K562 (cell line): ENCODE results near the gene C11orf58. TPM values are rescaled to one million over a fixed set of nuclear protein-coding genes. Genes with fewer than 3 reads are reported as not detected.

Source experiments
- ATAC-seq: fragments of 200-7000 bp; cut with Tn5 transposase; 3 replicates; pipeline ENCODE4 v1.9.1; 2020; ENCODE audit warnings: moderate library complexity
- BruUV-seq: library from RNA; stranded (reverse); fragments of 400-500 nt; replicated peaks from 2 replicates; lab custom pipeline; 2021; lab: Mats Ljungman, UMichigan
- CTCF ChIA-PET: fragments of 300-600 bp; formaldehyde crosslinking; extraction: SDS; loops from one replicate; lab custom pipeline; 2021; ENCODE audit warnings: low intra/inter-chr PET ratio; lab: Yijun Ruan, JAX
- POLR2A ChIA-PET: fragments of 300-600, 350-650 bp; sonication (Branson Sonifier 250); formaldehyde crosslinking; extraction: SDS; loops from one replicate; lab custom pipeline; 2021; ENCODE audit warnings: antibody characterized with exemption, inconsistent platforms; lab: Yijun Ruan, JAX
- DNase-seq, 4 experiments: peaks; one replicate each; pipeline versions ENCODE4 v3.0.0 to v3.0.0-alpha.2; 2011 to 2018; ENCODE audit warnings: low spot score in 3 of 4, mixed read lengths in 3 of 4; ENCODE audit errors: extremely low read depth in 1 of 4
- FAIRE-seq: peaks from 2 replicates; lab custom pipeline; 2011; peaks lifted over from hg19 to GRCh38; lab: Jason Lieb, UNC
- H2AFZ ChIP-seq: 2 replicates; pipeline ENCODE4 v1.6.0; 2011; ENCODE audit warnings: low read depth, low read length, control low read depth, inconsistent platforms
- H3K27ac ChIP-seq: fragments of 200-600 bp; 3 replicates; pipeline ENCODE4 v1.8.0; 2011; ENCODE audit warnings: low read depth, mild to moderate bottlenecking, control low read depth, inconsistent platforms, low read length, moderate library complexity, mixed read lengths; ENCODE audit errors: extremely low read depth
- H3K27me3 ChIP-seq, 2 experiments: fragments of 300-600 bp in 1 of 2; 2 replicates in 1 of 2; 3 replicates in 1 of 2; pipeline versions ENCODE4 v1.6.0 to v1.8.0; 2011; ENCODE audit warnings: inconsistent platforms in 2 of 2, low read length in 2 of 2, mild to moderate bottlenecking in 1 of 2, mixed read lengths in 1 of 2, moderate library complexity in 1 of 2; ENCODE audit not compliant: control insufficient read depth in 2 of 2, insufficient read depth in 2 of 2
- H3K36me3 ChIP-seq: fragments of 300-600 bp; 3 replicates; pipeline ENCODE4 v1.8.0; 2011; ENCODE audit warnings: mild to moderate bottlenecking, low read length, inconsistent platforms; ENCODE audit not compliant: control insufficient read depth, insufficient read depth
- H3K4me1 ChIP-seq, 2 experiments: fragments of 200-600 bp in 1 of 2; replicated peaks in 1 of 2; 2 replicates in 1 of 2; 3 replicates in 1 of 2; pipeline versions ENCODE4 v1.5.1 to v1.8.0; 2011; ENCODE audit warnings: inconsistent platforms in 2 of 2, low read length in 2 of 2, mild to moderate bottlenecking in 1 of 2, mixed read lengths in 1 of 2, moderate library complexity in 1 of 2; ENCODE audit not compliant: control insufficient read depth in 2 of 2, insufficient read depth in 2 of 2
- H3K4me2 ChIP-seq: 2 replicates; pipeline ENCODE4 v1.6.1; 2011; ENCODE audit warnings: low read length, control low read depth, inconsistent platforms, mixed read lengths; ENCODE audit not compliant: insufficient read depth
- H3K4me3 ChIP-seq: fragments of 200-600 bp; sonication (generic), shearing (Covaris generic); 2 replicates; pipeline ENCODE4 v1.5.1; 2016; ENCODE audit warnings: control low read depth, inconsistent platforms
- H3K79me2 ChIP-seq: fragments of 200-600 bp; 3 replicates; pipeline ENCODE4 v1.8.0; 2011; ENCODE audit warnings: low read length, inconsistent platforms; ENCODE audit not compliant: control insufficient read depth, insufficient read depth
- H3K9ac ChIP-seq, 2 experiments: 2 replicates each; pipeline versions ENCODE4 v1.6.0 to v1.6.1; 2011; ENCODE audit warnings: low read depth in 2 of 2, low read length in 2 of 2, control low read depth in 1 of 2, inconsistent platforms in 1 of 2, mild to moderate bottlenecking in 1 of 2, mixed read lengths in 1 of 2; ENCODE audit not compliant: insufficient read depth in 1 of 2
- H3K9me1 ChIP-seq: one replicate; pipeline ENCODE4 v1.6.0; 2011; ENCODE audit warnings: inconsistent platforms, mild to moderate bottlenecking, low read length, moderate library complexity; ENCODE audit not compliant: control insufficient read depth, insufficient read depth
- H3K9me3 ChIP-seq: replicated peaks from 2 replicates; pipeline ENCODE4 v1.5.1; 2011; ENCODE audit warnings: low read depth, low read length, inconsistent platforms; ENCODE audit not compliant: control insufficient read depth, insufficient read depth
- H4K20me1 ChIP-seq: replicated peaks from 2 replicates; pipeline ENCODE4 v1.6.1; 2011; ENCODE audit warnings: low read length, inconsistent platforms, mixed read lengths; ENCODE audit not compliant: control insufficient read depth, insufficient read depth
- CBFA2T3 ChIP-seq: fragments of 450-650 bp; IDR thresholded peaks from 2 replicates; pipeline ENCODE4 v1.6.1; 2017
- MAX ChIP-seq: sonication (generic); formaldehyde crosslinking; IDR thresholded peaks from 2 replicates; pipeline ENCODE4 v1.9.0; 2022; ENCODE audit warnings: mild to moderate bottlenecking, missing genetic modification reagents
- MITF ChIP-seq: IDR thresholded peaks from 2 replicates; pipeline ENCODE4 v1.6.1; 2014; ENCODE audit warnings: antibody characterized with exemption
- NFIC ChIP-seq: fragments of 450-650 bp; IDR thresholded peaks from 2 replicates; pipeline ENCODE4 v1.6.1; 2017; ENCODE audit warnings: mild to moderate bottlenecking, inconsistent platforms
- ZNF133 ChIP-seq: fragments of 250-450 bp; sonication (Bioruptor Pico); IDR thresholded peaks from 2 replicates; pipeline ENCODE4 v1.4.0; 2020; ENCODE audit warnings: mild to moderate bottlenecking
- WGBS: fragments of 100-300 bp; shearing (Covaris generic); methylation state at CpG from one replicate; pipeline ENCODE4 v1.1.6; 2016; ENCODE audit warnings: low coverage, mixed read lengths; ENCODE audit not compliant: insufficient coverage; ENCODE audit errors: missing lambda C conversion rate; 5-methylcytosine and 5-hydroxymethylcytosine counted together
- in situ Hi-C: fragments of 300-500 bp; cut with MboI; formaldehyde crosslinking; loops from 4 replicates; pipeline ENCODE4 v1.15.0; 2018; ENCODE audit warnings: inconsistent platforms, mixed read lengths
- intact Hi-C: fragments of 100-400 bp; cut with micrococcal nuclease; formaldehyde crosslinking; loops from 2 replicates; pipeline ENCODE4 v1.14.2; 2022
- polyA plus RNA-seq, 8 experiments: library from polyadenylated mRNA; depleted of rRNA in 4 of 8; stranded (reverse) in 5 of 8; unstranded in 3 of 8; fragments of >200 nt; fragmentation: Nextera tagmentation in 2 of 8; fragmentation: Illumina TruSeq in 1 of 8; extraction: Ambion mirVana in 2 of 8; extraction: Trizol in 1 of 8; gene quantifications; 2 replicates each; pipeline versions ENCODE4 v1.2.1 to v1.2.3, GENCODE V29; 2011 to 2014; ENCODE audit warnings: inconsistent platforms in 1 of 8, missing spikeins in 1 of 8
- total RNA-seq, 7 experiments: library from RNA; depleted of rRNA in 6 of 7; stranded (reverse); fragments of >200 nt in 6 of 7; fragmentation: Illumina TruSeq in 2 of 7; extraction: Trizol in 2 of 7; gene quantifications; 2 replicates each; pipeline versions ENCODE4 v1.2.1 to v1.2.3, GENCODE V29; 2011 to 2021; ENCODE audit warnings: low replicate concordance in 1 of 7

C11orf58 gene
- total and polyA plus RNA-seq, 9 of the 15 experiments (the other 6 are each of a cell fraction or from before 2014, with no cell fraction given) = 104 to 421 (median 247) TPM

GRCh38 chr11:16779436-16779835 is 41.0 kb downstream of the C11orf58 start (continued):
- TF ChIP-seq MAX (CRISPR knock-in tag) (no peak), ZNF133 (CRISPR knock-in tag) (no peak), CBFA2T3 (no peak)
- TF ChIP-seq, all 486 proteins: peak for 5

GRCh38 chr11:16780146-16780545 is 41.7 kb downstream of the C11orf58 start:
- H3K9me3 ChIP-seq = no peaks in the 10 kb centered on the region
- H3K36me3 ChIP-seq = no peaks in the 10 kb centered on the region
- H3K27ac ChIP-seq = no peak overlapping the region
- H3K9ac ChIP-seq = no peak overlapping the region
- FAIRE-seq (no peak), DNase-seq (no peak), ATAC-seq (no peak)
- peaks cover 4% of the 10 kb centered on the region for H3K9me1 ChIP-seq
- WGBS = 40% methylated on average over 2 of the region's 2 CpGs
- H2AFZ ChIP-seq = no peak overlapping the region
- ChIA-PET POLR2A (interaction anchor here (0.5 kb wide), 2 partner anchors 67 to 458 kb away, joined by 3 read pairs; no protein-coding TSS in a partner anchor), CTCF (no interaction called here)
- no peak overlapping the region for H3K4me3 ChIP-seq
- in situ Hi-C loops (loop anchor here (10.0 kb wide), 1 partner anchor 285 kb away; no protein-coding TSS in a partner anchor), intact Hi-C loops (no loop called here)
- TF ChIP-seq MITF = no peak
- peak; percentile 59; the same call in 1 of the 2 replicates for TF ChIP-seq NFIC
- H4K20me1 ChIP-seq = peaks cover 8% of the 10 kb centered on the region; the same call in 1 of the 2 replicates
- H3K79me2 ChIP-seq = no peaks in the 10 kb centered on the region
- peaks cover 9 to 18% of the 10 kb centered on the region in 2 experiments; a peak in 3 of 5 replicates for H3K4me1 ChIP-seq
- no TSS peak for BruUV-seq
- H3K27me3 ChIP-seq = peaks cover 3 to 15% of the 10 kb centered on the region in 2 experiments; a peak in 4 of 5 replicates
- H3K4me2 ChIP-seq = no peak overlapping the region
